Measurements from ENCODE around the gene ZNF664. TPM values are rescaled to one million over a fixed set of nuclear protein-coding genes. Genes with fewer than 3 reads are reported as not detected.

ZNF664 gene
- total and polyA plus RNA-seq, 10 of the 15 experiments (the other 5 are each of a cell fraction or from before 2014, with no cell fraction given), result 1.8 to 65.6 (median 30.8) TPM

DNA sequence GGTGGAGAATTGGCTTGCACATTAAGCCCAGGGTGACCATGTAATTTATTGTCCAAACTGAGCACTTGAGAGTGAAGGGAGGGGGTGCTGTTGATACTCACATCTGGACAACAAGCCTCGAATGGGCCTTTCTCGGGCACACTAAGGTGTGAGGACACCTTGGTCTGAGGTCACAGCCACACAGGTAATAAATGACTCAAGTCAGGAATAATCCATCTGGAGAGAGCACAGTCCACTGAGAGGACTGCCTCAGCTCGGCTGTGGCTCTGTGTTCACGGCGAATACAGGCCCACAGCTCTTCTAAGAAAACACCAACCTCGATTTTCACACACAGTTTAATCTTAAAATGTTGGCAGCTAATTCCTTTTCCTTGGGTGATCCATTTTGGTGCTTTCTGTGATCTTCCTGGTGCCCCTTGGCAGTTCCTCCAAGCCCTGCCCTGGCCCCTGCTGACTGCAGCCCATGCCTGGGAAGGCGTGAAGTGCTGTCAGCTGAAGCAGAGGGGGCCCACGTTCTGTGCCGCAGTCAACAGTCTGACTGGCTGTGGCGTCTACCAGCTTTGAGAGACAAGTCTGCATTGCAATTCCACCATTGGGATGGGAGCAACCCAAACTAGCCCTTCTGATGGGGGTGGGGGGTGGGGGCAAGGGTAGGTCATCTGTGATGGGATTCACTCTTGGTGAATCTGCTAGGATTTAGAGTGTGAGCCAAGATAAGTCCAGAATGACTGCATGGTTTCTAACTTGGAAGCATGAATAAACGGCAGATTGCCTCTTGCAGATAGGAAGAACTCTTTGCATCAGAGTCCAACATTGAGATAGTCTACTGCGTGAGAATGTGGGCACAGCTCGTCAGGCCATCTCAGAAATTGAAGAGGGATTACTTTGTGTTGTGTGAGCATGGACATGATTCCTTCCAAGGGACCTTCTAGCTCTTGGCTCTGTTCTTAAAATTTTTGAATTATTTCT lies 42.8 kb downstream of the ZNF664 start:
- no peak overlapping the region for H3K27ac ChIP-seq (ENCODE audit: control insufficient read depth, insufficient read depth)
- ChIA-PET RAD21 (ENCODE audit: unreplicated experiment) (no interaction called here), CTCF (interaction anchor here (0.7 to 1.1 kb wide), 5 partner anchors 15 to 214 kb away, joined by 3 read pairs; no protein-coding TSS in a partner anchor), SMC1A (ENCODE audit: uncharacterized antibody, unreplicated experiment) (interaction anchor here (1.3 kb wide), 1 partner anchor 15 kb away, joined by 3 read pairs; no protein-coding TSS in a partner anchor), POLR2A (no interaction called here)
- TF ChIP-seq, protein P1, sequence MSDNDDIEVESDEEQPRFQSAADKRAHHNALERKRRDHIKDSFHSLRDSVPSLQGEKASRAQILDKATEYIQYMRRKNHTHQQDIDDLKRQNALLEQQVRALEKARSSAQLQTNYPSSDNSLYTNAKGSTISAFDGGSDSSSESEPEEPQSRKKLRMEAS (IDR thresholded peaks at IDR 0.05; ENCODE audit: low read depth, low read length), result no peak
- TF ChIP-seq MYB (IDR thresholded peaks at IDR 0.05; ENCODE audit: borderline replicate concordance, low read depth, low read length), result no peak
- in situ Hi-C loops (cut with MboI), result no loop called here
- no peak overlapping the region for H3K9ac ChIP-seq (ENCODE audit: control insufficient read depth, insufficient read depth, low read length)
- no peak overlapping the region for H3K4me3 ChIP-seq
- FAIRE-seq, result no peak
- intact Hi-C loops (cut with micrococcal nuclease; ENCODE audit: unreplicated experiment), result no loop called here
- H3K36me3 ChIP-seq (ENCODE audit: control insufficient read depth in 2 of 2, insufficient read depth in 2 of 2, low read length in 1 of 2), result peaks cover 0 to 12% of the 10 kb centered on the region in 2 experiments; a peak in 3 of 4 replicates
- no peaks in the 10 kb centered on the region for H3K79me2 ChIP-seq (ENCODE audit: control insufficient read depth, insufficient read depth, low read length)
- H3K4me1 ChIP-seq (ENCODE audit: control insufficient read depth, insufficient read depth, low read length), result no peaks in the 10 kb centered on the region
- H4K20me1 ChIP-seq (ENCODE audit: control insufficient read depth, insufficient read depth), result no peaks in the 10 kb centered on the region
- ATAC-seq, result no peak
- no peaks in the 10 kb centered on the region for H3K27me3 ChIP-seq (replicated peaks in 1 of 2; ENCODE audit: control insufficient read depth in 2 of 2, insufficient read depth in 2 of 2, low read length in 1 of 2)
- no peaks in the 10 kb centered on the region for H3K9me3 ChIP-seq (replicated peaks; ENCODE audit: control insufficient read depth, insufficient read depth, low read length)
- WGBS (ENCODE audit: insufficient coverage, insufficient replicate concordance, low lambda C conversion rate, missing lambda C conversion rate), result 81% methylated on average over 12 of the region's 13 CpGs
- no peak for DNase-seq (ENCODE audit: low read depth, low spot score)
- no peak overlapping the region for H3K4me2 ChIP-seq (ENCODE audit: control insufficient read depth, insufficient read depth)
- no TSS peak for BruUV-seq (replicated peaks)
- no peak overlapping the region for H2AFZ ChIP-seq (ENCODE audit: control insufficient read depth, low read depth, low read length)

DNA sequence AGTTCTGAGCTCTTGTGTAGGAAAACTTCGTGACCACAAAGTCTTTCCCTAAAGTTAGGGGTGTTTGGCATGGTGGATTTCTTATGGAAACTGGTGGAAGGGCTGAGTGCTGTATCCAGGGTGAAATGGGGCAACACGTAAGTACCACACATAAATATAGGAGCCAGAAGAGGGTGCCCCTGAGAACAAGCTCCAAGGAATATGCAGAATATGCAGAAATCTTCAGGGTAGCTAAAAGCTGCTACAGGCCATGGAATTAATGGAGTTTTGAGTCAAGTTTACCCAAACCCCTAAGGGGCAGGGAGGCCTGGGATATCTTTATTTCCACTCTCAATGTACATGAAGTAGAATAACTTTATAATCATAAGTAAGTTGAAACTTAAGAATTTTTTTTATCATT lies 44.0 kb downstream of the ZNF664 start:
- WGBS (ENCODE audit: insufficient coverage, insufficient replicate concordance, low lambda C conversion rate, missing lambda C conversion rate), result 100% methylated on average over 2 of the region's 2 CpGs

More for the DNA sequence above, 44.0 kb downstream of the ZNF664 start:
- Histone ChIP-seq H4K20me1 (ENCODE audit: control insufficient read depth, insufficient read depth) (no peaks in the 10 kb centered on the region), H3K4me2 (ENCODE audit: control insufficient read depth, insufficient read depth) (no peak overlapping the region), H3K27me3 (replicated peaks in 1 of 2; ENCODE audit: control insufficient read depth in 2 of 2, insufficient read depth in 2 of 2, low read length in 1 of 2) (no peaks in the 10 kb centered on the region), H3K4me1 (ENCODE audit: control insufficient read depth, insufficient read depth, low read length) (no peaks in the 10 kb centered on the region), H3K79me2 (ENCODE audit: control insufficient read depth, insufficient read depth, low read length) (no peaks in the 10 kb centered on the region), H3K4me3 (no peak overlapping the region), H3K9me3 (replicated peaks; ENCODE audit: control insufficient read depth, insufficient read depth, low read length) (no peaks in the 10 kb centered on the region), H3K27ac (ENCODE audit: control insufficient read depth, insufficient read depth) (no peak overlapping the region), H2AFZ (ENCODE audit: control insufficient read depth, low read depth, low read length) (no peak overlapping the region), H3K9ac (ENCODE audit: control insufficient read depth, insufficient read depth, low read length) (no peak overlapping the region), H3K36me3 (ENCODE audit: control insufficient read depth in 2 of 2, insufficient read depth in 2 of 2, low read length in 1 of 2) (peaks cover 0 to 11% of the 10 kb centered on the region in 2 experiments; a peak in 3 of 4 replicates)
- ChIA-PET POLR2A (interaction anchor here (0.6 kb wide), 1 partner anchor 64 kb away, joined by 3 read pairs; no protein-coding TSS in a partner anchor), RAD21 (ENCODE audit: unreplicated experiment) (no interaction called here), SMC1A (ENCODE audit: uncharacterized antibody, unreplicated experiment) (no interaction called here), CTCF (no interaction called here)
- ATAC-seq, result no peak
- DNase-seq (ENCODE audit: low read depth, low spot score), result no peak
- TF ChIP-seq, protein P2, sequence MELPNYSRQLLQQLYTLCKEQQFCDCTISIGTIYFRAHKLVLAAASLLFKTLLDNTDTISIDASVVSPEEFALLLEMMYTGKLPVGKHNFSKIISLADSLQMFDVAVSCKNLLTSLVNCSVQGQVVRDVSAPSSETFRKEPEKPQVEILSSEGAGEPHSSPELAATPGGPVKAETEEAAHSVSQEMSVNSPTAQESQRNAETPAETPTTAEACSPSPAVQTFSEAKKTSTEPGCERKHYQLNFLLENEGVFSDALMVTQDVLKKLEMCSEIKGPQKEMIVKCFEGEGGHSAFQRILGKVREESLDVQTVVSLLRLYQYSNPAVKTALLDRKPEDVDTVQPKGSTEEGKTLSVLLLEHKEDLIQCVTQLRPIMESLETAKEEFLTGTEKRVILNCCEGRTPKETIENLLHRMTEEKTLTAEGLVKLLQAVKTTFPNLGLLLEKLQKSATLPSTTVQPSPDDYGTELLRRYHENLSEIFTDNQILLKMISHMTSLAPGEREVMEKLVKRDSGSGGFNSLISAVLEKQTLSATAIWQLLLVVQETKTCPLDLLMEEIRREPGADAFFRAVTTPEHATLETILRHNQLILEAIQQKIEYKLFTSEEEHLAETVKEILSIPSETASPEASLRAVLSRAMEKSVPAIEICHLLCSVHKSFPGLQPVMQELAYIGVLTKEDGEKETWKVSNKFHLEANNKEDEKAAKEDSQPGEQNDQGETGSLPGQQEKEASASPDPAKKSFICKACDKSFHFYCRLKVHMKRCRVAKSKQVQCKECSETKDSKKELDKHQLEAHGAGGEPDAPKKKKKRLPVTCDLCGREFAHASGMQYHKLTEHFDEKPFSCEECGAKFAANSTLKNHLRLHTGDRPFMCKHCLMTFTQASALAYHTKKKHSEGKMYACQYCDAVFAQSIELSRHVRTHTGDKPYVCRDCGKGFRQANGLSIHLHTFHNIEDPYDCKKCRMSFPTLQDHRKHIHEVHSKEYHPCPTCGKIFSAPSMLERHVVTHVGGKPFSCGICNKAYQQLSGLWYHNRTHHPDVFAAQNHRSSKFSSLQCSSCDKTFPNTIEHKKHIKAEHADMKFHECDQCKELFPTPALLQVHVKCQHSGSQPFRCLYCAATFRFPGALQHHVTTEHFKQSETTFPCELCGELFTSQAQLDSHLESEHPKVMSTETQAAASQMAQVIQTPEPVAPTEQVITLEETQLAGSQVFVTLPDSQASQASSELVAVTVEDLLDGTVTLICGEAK (IDR thresholded peaks at IDR 0.05; ENCODE audit: borderline replicate concordance), result no peak
- TF ChIP-seq, protein P3, sequence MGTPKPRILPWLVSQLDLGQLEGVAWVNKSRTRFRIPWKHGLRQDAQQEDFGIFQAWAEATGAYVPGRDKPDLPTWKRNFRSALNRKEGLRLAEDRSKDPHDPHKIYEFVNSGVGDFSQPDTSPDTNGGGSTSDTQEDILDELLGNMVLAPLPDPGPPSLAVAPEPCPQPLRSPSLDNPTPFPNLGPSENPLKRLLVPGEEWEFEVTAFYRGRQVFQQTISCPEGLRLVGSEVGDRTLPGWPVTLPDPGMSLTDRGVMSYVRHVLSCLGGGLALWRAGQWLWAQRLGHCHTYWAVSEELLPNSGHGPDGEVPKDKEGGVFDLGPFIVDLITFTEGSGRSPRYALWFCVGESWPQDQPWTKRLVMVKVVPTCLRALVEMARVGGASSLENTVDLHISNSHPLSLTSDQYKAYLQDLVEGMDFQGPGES (IDR thresholded peaks at IDR 0.05), result no peak
- no peak for TF ChIP-seq NFIC (IDR thresholded peaks at IDR 0.05; ENCODE audit: low read depth, low read length)
- TF ChIP-seq, protein P1 (IDR thresholded peaks at IDR 0.05; ENCODE audit: low read depth, low read length), result no peak
- in situ Hi-C loops (cut with MboI), result no loop called here
- FAIRE-seq, result no peak
- intact Hi-C loops (cut with micrococcal nuclease; ENCODE audit: unreplicated experiment), result no loop called here
- BruUV-seq (replicated peaks), result no TSS peak

Data from GM12878 (cell line).